Measurements from ENCODE around the gene FNDC3B. TPM values are rescaled to one million over a fixed set of nuclear protein-coding genes. Genes with fewer than 3 reads are reported as not detected.

FNDC3B gene
- total RNA-seq, 1 experiment from 2014 or later, result 48.6 TPM

GRCh38 chr3:172024679-172025078, 14.7 kb upstream of the FNDC3B start:
- H3K9me2 ChIP-seq (replicated peaks; ENCODE audit: low read length), result no peaks in the 10 kb centered on the region
- TF ChIP-seq EZH2 (IDR thresholded peaks at IDR 0.05; ENCODE audit: low read length, unreplicated experiment) (no peak), CTCF (conservative IDR thresholded peaks at IDR 0.05; ENCODE audit: low read depth, low read length) (no peak), EZH2phosphoT487 (IDR thresholded peaks at IDR 0.05; ENCODE audit: borderline replicate concordance, low read length) (no peak)
- no peaks in the 10 kb centered on the region for H3K27me3 ChIP-seq (ENCODE audit: low read length)
- H3K36me3 ChIP-seq (ENCODE audit: low read depth, low read length), result no peaks in the 10 kb centered on the region
- H2AFZ ChIP-seq (ENCODE audit: low read length), result no peak overlapping the region
- H3K4me3 ChIP-seq (ENCODE audit: low read length), result no peak overlapping the region
- ChIA-PET POLR2A (ENCODE audit: unreplicated experiment) (no interaction called here), CTCF (no interaction called here)
- no peak overlapping the region for H3K27ac ChIP-seq (ENCODE audit: low read length)
- ATAC-seq, result no peak
- DNase-seq, result no peak
- no peaks in the 10 kb centered on the region for H4K20me1 ChIP-seq (ENCODE audit: low read length)
- intact Hi-C loops (cut with micrococcal nuclease), result no loop called here
- no peak overlapping the region for H3K4me2 ChIP-seq (ENCODE audit: low read length)
- no TSS peak for BruUV-seq (replicated peaks)
- no peaks in the 10 kb centered on the region for H3F3A ChIP-seq (ENCODE audit: low read length, unreplicated experiment)
- no peak overlapping the region for H3K9ac ChIP-seq (ENCODE audit: low read length)
- no peaks in the 10 kb centered on the region for H3K79me2 ChIP-seq (ENCODE audit: low read length)
- no peaks in the 10 kb centered on the region for H3K4me1 ChIP-seq (ENCODE audit: insufficient read depth, low read length)
- no peaks in the 10 kb centered on the region for H3K9me3 ChIP-seq (ENCODE audit: low read length)

- H3K9me3 ChIP-seq (ENCODE audit: low read length), result no peaks in the 10 kb centered on the region
- ATAC-seq (no peak), DNase-seq (no peak)
- H3K9me2 ChIP-seq (replicated peaks; ENCODE audit: low read length), result no peaks in the 10 kb centered on the region
- no peak overlapping the region for H3K4me2 ChIP-seq (ENCODE audit: low read length)
- no peaks in the 10 kb centered on the region for H3K27me3 ChIP-seq (ENCODE audit: low read length)
- no peaks in the 10 kb centered on the region for H4K20me1 ChIP-seq (ENCODE audit: low read length)
- ChIA-PET CTCF (no interaction called here), POLR2A (ENCODE audit: unreplicated experiment) (interaction anchor here (0.6 kb wide), 1 partner anchor 10 kb away, joined by 3 read pairs; the partner anchor contains the start of gene FNDC3B)
- no peak overlapping the region for H2AFZ ChIP-seq (ENCODE audit: low read length)
- BruUV-seq (replicated peaks), result no TSS peak
- intact Hi-C loops (cut with micrococcal nuclease), result no loop called here
- no peak overlapping the region for H3K4me3 ChIP-seq (ENCODE audit: low read length)
- H3K9ac ChIP-seq (ENCODE audit: low read length), result no peak overlapping the region
- no peak overlapping the region for H3K27ac ChIP-seq (ENCODE audit: low read length)
- no peaks in the 10 kb centered on the region for H3K4me1 ChIP-seq (ENCODE audit: insufficient read depth, low read length)
- H3K36me3 ChIP-seq (ENCODE audit: low read depth, low read length), result no peaks in the 10 kb centered on the region
- H3F3A ChIP-seq (ENCODE audit: low read length, unreplicated experiment), result no peaks in the 10 kb centered on the region
- TF ChIP-seq EZH2phosphoT487 (IDR thresholded peaks at IDR 0.05; ENCODE audit: borderline replicate concordance, low read length), result no peak
- H3K79me2 ChIP-seq (ENCODE audit: low read length), result no peaks in the 10 kb centered on the region
Measured at GRCh38 chr3:172029425-172030098, 9.8 kb upstream of the FNDC3B start.

- Histone ChIP-seq H3K9me3 (ENCODE audit: low read length) (no peaks in the 10 kb centered on the region), H3F3A (ENCODE audit: low read length, unreplicated experiment) (no peaks in the 10 kb centered on the region), H3K27me3 (ENCODE audit: low read length) (no peaks in the 10 kb centered on the region), H4K20me1 (ENCODE audit: low read length) (no peaks in the 10 kb centered on the region), H3K27ac (ENCODE audit: low read length) (no peak overlapping the region), H3K4me2 (ENCODE audit: low read length) (no peak overlapping the region), H3K79me2 (ENCODE audit: low read length) (no peaks in the 10 kb centered on the region), H3K9ac (ENCODE audit: low read length) (no peak overlapping the region), H3K9me2 (replicated peaks; ENCODE audit: low read length) (no peaks in the 10 kb centered on the region), H3K4me1 (ENCODE audit: insufficient read depth, low read length) (no peaks in the 10 kb centered on the region), H3K4me3 (ENCODE audit: low read length) (no peak overlapping the region), H2AFZ (ENCODE audit: low read length) (no peak overlapping the region), H3K36me3 (ENCODE audit: low read depth, low read length) (no peaks in the 10 kb centered on the region)
- no peak for DNase-seq
- intact Hi-C loops (cut with micrococcal nuclease), result no loop called here
- CTCF ChIA-PET, result no interaction called here
- no peak for TF ChIP-seq CTCF (conservative IDR thresholded peaks at IDR 0.05; ENCODE audit: low read depth, low read length)
- TF ChIP-seq EZH2phosphoT487 (IDR thresholded peaks at IDR 0.05; ENCODE audit: borderline replicate concordance, low read length), result no peak
- no peak for TF ChIP-seq EZH2 (IDR thresholded peaks at IDR 0.05; ENCODE audit: low read length, unreplicated experiment)
- no TSS peak for BruUV-seq (replicated peaks)
- ATAC-seq, result no peak
- POLR2A ChIA-PET (ENCODE audit: unreplicated experiment), result no interaction called here
Measured at GRCh38 chr3:172030181-172030580, 9.2 kb upstream of the FNDC3B start.
